HL-60 (cell line): ENCODE results near the gene GNLY.

Experiments
- DNase-seq, 2 experiments: peaks; one replicate each; pipeline ENCODE4 v3.0.0-alpha.2; 2010 to 2020; ENCODE audit warnings: low read depth in 1 of 2, low spot score in 1 of 2
- H3K27ac ChIP-seq: fragments of 250-450 bp; sonication (Bioruptor Pico); replicated peaks from 2 replicates; pipeline ENCODE4 v1.5.1; 2020; ENCODE audit warnings: mild to moderate bottlenecking, moderate library complexity
- H3K27me3 ChIP-seq: fragments of 250-450 bp; sonication (Bioruptor Pico); 2 replicates; pipeline ENCODE4 v1.5.1; 2021; ENCODE audit warnings: mild to moderate bottlenecking, moderate library complexity; ENCODE audit not compliant: insufficient read depth, poor library complexity, severe bottlenecking
- H3K4me3 ChIP-seq: replicated peaks from 2 replicates; pipeline ENCODE4 v1.5.1; 2011; ENCODE audit warnings: mild to moderate bottlenecking, control low read depth, low read length; ENCODE audit not compliant: insufficient read depth
- CTCF ChIP-seq: IDR thresholded peaks from one replicate; pipeline ENCODE4 v1.5.1; 2011; ENCODE audit warnings: low read length, control low read depth, inconsistent platforms; ENCODE audit not compliant: insufficient read depth
- GABPA ChIP-seq: IDR thresholded peaks from 2 replicates; pipeline ENCODE4 v1.6.1; 2012; ENCODE audit warnings: low read depth
- POLR2AphosphoS5 ChIP-seq: IDR thresholded peaks from 2 replicates; pipeline ENCODE4 v1.6.1; 2012; ENCODE audit warnings: low read depth
- SPI1 ChIP-seq: IDR thresholded peaks from 2 replicates; pipeline ENCODE4 v1.6.1; 2012; ENCODE audit warnings: low read depth, mild to moderate bottlenecking, borderline replicate concordance
- TF ChIP-seq, protein P1 (sequence below): IDR thresholded peaks from 2 replicates; pipeline ENCODE4 v1.6.1; 2012; ENCODE audit warnings: low read depth; ENCODE audit not compliant: insufficient replicate concordance

The GNLY gene

DNA sequence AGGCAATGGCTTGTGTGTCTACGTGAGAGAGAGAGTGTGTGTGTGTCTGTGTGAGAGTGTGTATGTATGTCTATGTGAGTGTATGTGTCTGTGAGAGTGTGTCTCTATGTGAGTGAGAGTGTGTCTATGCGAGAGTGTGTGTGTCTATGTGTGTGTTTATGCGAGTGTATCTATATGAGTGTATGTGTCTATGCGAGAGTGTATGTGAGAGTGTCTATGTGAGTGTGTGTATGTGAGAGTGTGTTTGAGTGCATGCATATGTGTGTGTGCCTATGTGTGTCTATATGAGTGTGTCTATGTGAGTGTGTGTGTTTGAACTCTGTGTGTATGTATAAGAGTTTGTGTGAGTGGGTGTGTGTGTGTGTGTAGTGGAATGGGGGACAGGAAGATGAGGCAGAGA, 9.8 kb upstream of the GNLY start:
- H3K4me3 ChIP-seq = no peak overlapping the region
- H3K27ac ChIP-seq = no peak overlapping the region
- DNase-seq = no peak
- TF ChIP-seq, protein P1, sequence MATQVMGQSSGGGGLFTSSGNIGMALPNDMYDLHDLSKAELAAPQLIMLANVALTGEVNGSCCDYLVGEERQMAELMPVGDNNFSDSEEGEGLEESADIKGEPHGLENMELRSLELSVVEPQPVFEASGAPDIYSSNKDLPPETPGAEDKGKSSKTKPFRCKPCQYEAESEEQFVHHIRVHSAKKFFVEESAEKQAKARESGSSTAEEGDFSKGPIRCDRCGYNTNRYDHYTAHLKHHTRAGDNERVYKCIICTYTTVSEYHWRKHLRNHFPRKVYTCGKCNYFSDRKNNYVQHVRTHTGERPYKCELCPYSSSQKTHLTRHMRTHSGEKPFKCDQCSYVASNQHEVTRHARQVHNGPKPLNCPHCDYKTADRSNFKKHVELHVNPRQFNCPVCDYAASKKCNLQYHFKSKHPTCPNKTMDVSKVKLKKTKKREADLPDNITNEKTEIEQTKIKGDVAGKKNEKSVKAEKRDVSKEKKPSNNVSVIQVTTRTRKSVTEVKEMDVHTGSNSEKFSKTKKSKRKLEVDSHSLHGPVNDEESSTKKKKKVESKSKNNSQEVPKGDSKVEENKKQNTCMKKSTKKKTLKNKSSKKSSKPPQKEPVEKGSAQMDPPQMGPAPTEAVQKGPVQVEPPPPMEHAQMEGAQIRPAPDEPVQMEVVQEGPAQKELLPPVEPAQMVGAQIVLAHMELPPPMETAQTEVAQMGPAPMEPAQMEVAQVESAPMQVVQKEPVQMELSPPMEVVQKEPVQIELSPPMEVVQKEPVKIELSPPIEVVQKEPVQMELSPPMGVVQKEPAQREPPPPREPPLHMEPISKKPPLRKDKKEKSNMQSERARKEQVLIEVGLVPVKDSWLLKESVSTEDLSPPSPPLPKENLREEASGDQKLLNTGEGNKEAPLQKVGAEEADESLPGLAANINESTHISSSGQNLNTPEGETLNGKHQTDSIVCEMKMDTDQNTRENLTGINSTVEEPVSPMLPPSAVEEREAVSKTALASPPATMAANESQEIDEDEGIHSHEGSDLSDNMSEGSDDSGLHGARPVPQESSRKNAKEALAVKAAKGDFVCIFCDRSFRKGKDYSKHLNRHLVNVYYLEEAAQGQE = no peak
- no peaks in the 10 kb centered on the region for H3K27me3 ChIP-seq

GRCh38 chr2:85684806-85685205, 9.4 kb upstream of the GNLY start:
- DNase-seq = no peak
- Histone ChIP-seq H3K27ac (no peak overlapping the region), H3K4me3 (no peak overlapping the region), H3K27me3 (no peaks in the 10 kb centered on the region)
- TF ChIP-seq, protein P1 = no peak
- TF ChIP-seq POLR2AphosphoS5 = no peak
- no peak for TF ChIP-seq GABPA
- no peak for TF ChIP-seq CTCF
- no peak for TF ChIP-seq SPI1

DNA sequence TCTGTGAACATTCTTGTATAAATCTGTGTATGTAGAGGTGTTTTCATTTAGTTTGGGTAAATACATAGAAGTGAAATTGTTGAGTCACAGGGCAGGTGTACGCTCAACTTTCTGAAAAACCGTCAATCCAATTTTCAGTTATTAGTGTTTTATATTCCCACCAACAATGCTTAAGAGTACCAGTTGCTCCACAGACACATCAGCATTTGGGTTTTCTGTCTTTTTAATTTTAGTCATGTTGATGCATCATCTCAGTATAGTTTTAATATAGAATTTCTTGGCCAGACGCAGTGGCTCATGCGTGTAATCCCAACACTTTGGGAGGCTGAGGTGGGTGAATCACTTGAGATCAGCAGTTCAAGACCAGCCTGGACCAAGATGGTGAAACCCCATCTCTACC, 3.2 kb upstream of the GNLY start:
- TF ChIP-seq CTCF = no peak
- TF ChIP-seq POLR2AphosphoS5 = no peak
- TF ChIP-seq, protein P1 = no peak
- TF ChIP-seq GABPA = no peak
- no peak for TF ChIP-seq SPI1

More for the DNA sequence above, 3.2 kb upstream of the GNLY start:
- DNase-seq = no peak
- no peak overlapping the region for H3K27ac ChIP-seq
- H3K4me3 ChIP-seq = no peak overlapping the region
- no peaks in the 10 kb centered on the region for H3K27me3 ChIP-seq
